ENCODE data around the gene SCN3B. TPM values are rescaled to one million over a fixed set of nuclear protein-coding genes. Genes with fewer than 3 reads are reported as not detected.

Gene SCN3B
- total and polyA plus RNA-seq, 2 of the 13 experiments (the other 11 are each of a cell fraction or from before 2014, with no cell fraction given), result 0.07 to 0.11 TPM

GRCh38 chr11:123579482-123579812 lies 75.0 kb downstream of the SCN3B start (continued):
- TF ChIP-seq HNF4A (CRISPR knock-in tag; IDR thresholded peaks at IDR 0.05) (no peak), ATF7 (IDR thresholded peaks at IDR 0.05) (no peak), ATF7 (CRISPR knock-in tag; IDR thresholded peaks at IDR 0.05) (no peak), ZFP90 (CRISPR knock-in tag; IDR thresholded peaks at IDR 0.05; ENCODE audit: borderline replicate concordance) (no peak), MATR3 (CRISPR knock-in tag; IDR thresholded peaks at IDR 0.05) (no peak), HINFP (CRISPR knock-in tag; IDR thresholded peaks at IDR 0.05; ENCODE audit: low read depth) (no peak), ZNF546 (CRISPR knock-in tag; conservative IDR thresholded peaks at IDR 0.05) (no peak), NKX3-1 (CRISPR knock-in tag; IDR thresholded peaks at IDR 0.05) (no peak), ZFP36 (IDR thresholded peaks at IDR 0.05; ENCODE audit: borderline replicate concordance, low read depth, low read length, partially characterized antibody) (no peak)

Other genes starting within 250 kb of the SCN3B start
- gene GRAMD1B, start 224.4 kb downstream of the SCN3B start, total RNA-seq (2016; rRNA removed; fragmentation: Illumina TruSeq; extraction: Trizol), result not detected in 2 replicates
- 0.04 and 0.12 TPM in 2 replicates for gene GRAMD1B, start 224.4 kb downstream of the SCN3B start, polyA plus RNA-seq (2011; rRNA removed)
- 7.0 and 7.7 TPM in 2 replicates for gene ZNF202, start 87.0 kb upstream of the SCN3B start, total RNA-seq (2016; rRNA removed; fragmentation: Illumina TruSeq; extraction: Trizol)
- gene ZNF202, start 87.0 kb upstream of the SCN3B start, polyA plus RNA-seq (2011; rRNA removed), result 7.9 and 8.9 TPM in 2 replicates
- gene OR6X1, start 99.9 kb upstream of the SCN3B start, total RNA-seq (2016; rRNA removed; fragmentation: Illumina TruSeq; extraction: Trizol), result not detected in 2 replicates
- not detected in 2 replicates for gene OR6X1, start 99.9 kb upstream of the SCN3B start, polyA plus RNA-seq (2011; rRNA removed)
- not detected in 2 replicates for gene OR6M1, start 151.7 kb upstream of the SCN3B start, total RNA-seq (2016; rRNA removed; fragmentation: Illumina TruSeq; extraction: Trizol)
- gene OR6M1, start 151.7 kb upstream of the SCN3B start, polyA plus RNA-seq (2011; rRNA removed), result not detected in 2 replicates
- gene TMEM225, start 231.0 kb upstream of the SCN3B start, total RNA-seq (2016; rRNA removed; fragmentation: Illumina TruSeq; extraction: Trizol), result not detected in 2 replicates
- gene TMEM225, start 231.0 kb upstream of the SCN3B start, polyA plus RNA-seq (2011; rRNA removed), result not detected in 2 replicates
- gene OR8D4, start 247.5 kb upstream of the SCN3B start, total RNA-seq (2016; rRNA removed; fragmentation: Illumina TruSeq; extraction: Trizol), result not detected in 2 replicates
- not detected in 2 replicates for gene OR8D4, start 247.5 kb upstream of the SCN3B start, polyA plus RNA-seq (2011; rRNA removed)